ENCODE data around the gene OTUD7B. TPM values are rescaled to one million over a fixed set of nuclear protein-coding genes. Genes with fewer than 3 reads are reported as not detected.
"Not testable (repeated sequence)": the region's sequence is repeated elsewhere in the genome, so short reads cannot be mapped to it uniquely, and the experiment has no call there.

The OTUD7B gene
- total and polyA plus RNA-seq, 7 experiments from 2014 or later = 0.52 to 12.8 (median 6.2) TPM

DNA sequence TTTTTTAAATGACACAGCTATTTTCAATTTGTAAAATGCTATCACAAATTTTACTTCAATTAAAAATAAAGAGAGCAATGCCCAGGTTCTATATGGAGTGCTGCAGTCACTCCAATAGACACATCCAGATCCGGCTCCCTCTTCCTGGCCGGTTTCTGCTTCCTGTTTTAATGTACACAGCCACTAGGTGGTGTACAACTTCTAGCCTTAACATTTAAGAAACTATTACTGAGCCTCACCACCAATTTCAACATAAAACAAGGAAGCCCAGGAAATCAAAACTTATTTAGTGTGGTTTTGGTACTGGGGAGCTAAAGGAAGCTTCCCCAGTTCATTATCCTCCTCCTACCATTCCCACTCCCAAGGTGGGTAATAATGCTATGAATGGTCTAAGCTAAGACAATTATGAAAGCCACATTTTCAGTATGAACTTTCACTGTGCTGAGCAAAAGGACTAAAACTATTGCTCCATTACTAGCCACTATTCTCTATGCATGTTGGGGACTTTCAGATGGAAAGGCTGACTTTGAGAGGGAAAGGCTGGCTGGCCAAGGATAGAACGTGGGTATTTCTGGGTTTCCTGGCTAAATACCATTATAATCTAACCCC lies 48.4 kb downstream of the OTUD7B start:
- Histone ChIP-seq H3K36me3 (ENCODE audit: control insufficient read depth in 2 of 3, insufficient read depth in 3 of 3, low read length in 3 of 3) (peaks cover 0 to 16% (median 0%) of the 10 kb centered on the region in 3 experiments), H3K4me3 (ENCODE audit: low read length) (no peak overlapping the region), H3K27me3 (ENCODE audit: control insufficient read depth in 2 of 2, insufficient read depth in 2 of 2, low read length in 2 of 2) (no peaks in the 10 kb centered on the region), H3K27ac (ENCODE audit: low read depth, low read length) (no peak overlapping the region), H3K4me1 (ENCODE audit: control insufficient read depth in 2 of 2, insufficient read depth in 2 of 2, low read length in 2 of 2) (no peaks in the 10 kb centered on the region), H3K9me3 (ENCODE audit: control insufficient read depth in 2 of 3, low read length in 3 of 3) (no peaks in the 10 kb centered on the region)
- intact Hi-C loops (cut with micrococcal nuclease) = loop anchor here (1.0 to 5.0 kb wide), 11 partner anchors 35 to 320 kb away; partner anchors contain the start of genes SF3B4 (in 2 of the 2), VPS45 (in 2 of the 2), CIART (in 1 of the 2) and OTUD7B (in 1 of the 2)
- Mint-ChIP-seq H3K9me3 (no peaks in the 10 kb centered on the region), H3K27me3 (no peaks in the 10 kb centered on the region), H3K4me1 (peaks cover 6 to 24% (median 19%) of the 10 kb centered on the region in 7 donors), H3K4me3 (no peak overlapping the region), H3K36me3 (peaks cover 11 to 27% (median 22%) of the 10 kb centered on the region in 5 donors), H3K27ac (peak overlapping the region in 3 of 9 donors; percentile 45 to 71 (median 64))
- peak; percentile 88 for ATAC-seq
- CTCF ChIA-PET = interaction anchor here (0.6 to 3.1 kb wide), 13 partner anchors 13 to 229 kb away, joined by 3 to 19 read pairs (median 4); no protein-coding TSS in a partner anchor
- peak in 7 of 9 donors; percentile 39 to 62 (median 57) for DNase-seq
- POLR2A ChIA-PET = interaction anchor here (0.6 to 2.6 kb wide), 7 partner anchors 24 to 272 kb away, joined by 3 to 16 read pairs (median 4); a partner anchor contains a TSS

DNA sequence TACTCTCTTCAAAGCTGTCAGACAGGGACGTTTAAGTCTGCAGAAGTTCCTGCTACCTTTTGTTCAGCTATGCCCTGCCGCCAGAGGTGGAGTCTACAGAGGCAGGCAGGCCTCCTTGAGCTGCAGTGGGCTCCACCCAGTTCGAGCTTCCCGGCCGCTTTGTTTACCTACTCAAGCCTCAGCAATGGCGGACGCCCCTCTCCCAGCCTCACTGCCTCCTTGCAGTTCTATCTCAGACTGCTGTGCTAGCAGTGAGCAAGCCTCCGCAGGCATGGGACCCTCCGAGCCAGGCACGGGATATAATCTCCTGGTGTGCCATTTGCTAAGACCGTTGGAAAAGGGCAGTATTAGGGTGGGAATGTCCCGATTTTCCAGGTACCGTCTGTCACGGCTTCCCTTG lies 53.0 kb downstream of the OTUD7B start:
- DNase-seq; H3K27ac ChIP-seq (ENCODE audit: low read depth, low read length); H3K27me3 ChIP-seq (ENCODE audit: control insufficient read depth in 2 of 2, insufficient read depth in 2 of 2, low read length in 2 of 2); H3K4me1 ChIP-seq (ENCODE audit: control insufficient read depth in 2 of 2, insufficient read depth in 2 of 2, low read length in 2 of 2); H3K27me3 Mint-ChIP-seq; H3K4me3 ChIP-seq (ENCODE audit: low read length); H3K27ac Mint-ChIP-seq; H3K4me3 Mint-ChIP-seq; intact Hi-C loops (cut with micrococcal nuclease); H3K9me3 Mint-ChIP-seq; CTCF ChIA-PET; H3K9me3 ChIP-seq (ENCODE audit: control insufficient read depth in 2 of 3, low read length in 3 of 3); H3K36me3 ChIP-seq (ENCODE audit: control insufficient read depth in 2 of 3, insufficient read depth in 3 of 3, low read length in 3 of 3); ATAC-seq: not testable (repeated sequence)
- peaks cover 4 to 12% (median 11%) of the 10 kb centered on the region in 7 donors for H3K4me1 Mint-ChIP-seq
- POLR2A ChIA-PET = interaction anchor here (0.9 kb wide), 1 partner anchor 224 kb away, joined by 3 read pairs; no protein-coding TSS in a partner anchor
- peaks cover 11 to 44% (median 19%) of the 10 kb centered on the region in 5 donors for H3K36me3 Mint-ChIP-seq

DNA sequence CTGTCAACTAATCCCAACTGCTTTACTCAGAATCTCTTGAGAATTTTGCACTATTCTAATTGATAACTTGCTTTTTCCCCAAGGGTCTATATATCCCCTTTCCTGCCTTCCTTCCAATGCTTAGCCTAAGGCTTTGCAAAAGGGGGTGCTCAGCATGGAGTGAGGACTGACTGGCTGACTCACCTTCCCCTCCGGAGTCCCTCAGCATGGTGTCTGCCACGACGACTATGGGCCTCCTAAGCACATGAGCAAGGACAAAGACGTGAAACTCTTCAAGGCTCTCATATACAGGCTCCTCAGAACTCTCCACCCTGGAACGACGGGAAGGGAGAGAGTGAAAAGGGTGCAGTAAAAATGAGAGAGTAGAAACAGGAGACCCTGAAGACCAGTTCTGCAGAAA lies 60.6 kb downstream of the OTUD7B start:
- H3K4me3 ChIP-seq (ENCODE audit: low read length) = no peak overlapping the region
- Mint-ChIP-seq H3K9me3 (peaks cover 0 to 5% (median 0%) of the 10 kb centered on the region in 11 donors), H3K4me3 (no peak overlapping the region), H3K4me1 (no peaks in the 10 kb centered on the region), H3K27ac (no peak overlapping the region), H3K27me3 (no peaks in the 10 kb centered on the region), H3K36me3 (peaks cover 0 to 33% (median 18%) of the 10 kb centered on the region in 5 donors)
- DNase-seq = no peak
- CTCF ChIA-PET = no interaction called here
- H3K36me3 ChIP-seq (ENCODE audit: control insufficient read depth in 2 of 3, insufficient read depth in 3 of 3, low read length in 3 of 3) = peaks cover 0 to 14% (median 0%) of the 10 kb centered on the region in 3 experiments
- H3K9me3 ChIP-seq (ENCODE audit: control insufficient read depth in 2 of 3, low read length in 3 of 3) = no peaks in the 10 kb centered on the region
- POLR2A ChIA-PET = no interaction called here
- intact Hi-C loops (cut with micrococcal nuclease) = no loop called here
- ATAC-seq = no peak
- H3K4me1 ChIP-seq (ENCODE audit: control insufficient read depth in 2 of 2, insufficient read depth in 2 of 2, low read length in 2 of 2) = no peaks in the 10 kb centered on the region
- no peaks in the 10 kb centered on the region for H3K27me3 ChIP-seq (ENCODE audit: control insufficient read depth in 2 of 2, insufficient read depth in 2 of 2, low read length in 2 of 2)
- no peak overlapping the region for H3K27ac ChIP-seq (ENCODE audit: low read depth, low read length)

DNA sequence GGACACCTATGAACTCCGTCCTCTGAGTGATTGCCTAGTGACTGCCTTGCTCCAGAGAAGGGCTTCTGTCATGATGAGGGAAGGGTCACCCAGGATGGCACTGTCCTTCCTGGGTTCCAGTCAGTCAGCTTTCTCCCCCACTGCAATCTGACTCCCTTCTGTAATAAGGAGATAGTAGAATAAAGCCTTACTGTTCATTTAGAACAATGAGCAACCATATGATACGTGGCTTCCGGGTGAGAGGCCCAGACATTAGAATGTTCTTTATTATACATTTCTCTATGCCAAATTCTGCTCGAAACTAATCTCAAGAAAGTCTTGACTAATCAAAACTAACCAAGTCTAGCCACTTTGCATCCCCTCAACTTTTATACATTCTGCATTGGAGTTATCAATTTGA lies 65.3 kb downstream of the OTUD7B start:
- intact Hi-C loops (cut with micrococcal nuclease) = no loop called here
- ChIA-PET POLR2A (interaction anchor here (0.6 kb wide), 1 partner anchor 135 kb away, joined by 3 read pairs; no protein-coding TSS in a partner anchor), CTCF (no interaction called here)
- H3K36me3 ChIP-seq (ENCODE audit: control insufficient read depth in 2 of 3, insufficient read depth in 3 of 3, low read length in 3 of 3) = peaks cover 0 to 19% (median 0%) of the 10 kb centered on the region in 3 experiments
- no peak overlapping the region for H3K27ac Mint-ChIP-seq
- H3K9me3 Mint-ChIP-seq = no peaks in the 10 kb centered on the region
- H3K9me3 ChIP-seq (ENCODE audit: control insufficient read depth in 2 of 3, low read length in 3 of 3) = no peaks in the 10 kb centered on the region
- ATAC-seq = no peak
- no peaks in the 10 kb centered on the region for H3K4me1 ChIP-seq (ENCODE audit: control insufficient read depth in 2 of 2, insufficient read depth in 2 of 2, low read length in 2 of 2)
- no peak for DNase-seq
- H3K27ac ChIP-seq (ENCODE audit: low read depth, low read length) = no peak overlapping the region
- H3K4me3 ChIP-seq (ENCODE audit: low read length) = no peak overlapping the region
- H3K36me3 Mint-ChIP-seq = peaks cover 0 to 23% (median 9%) of the 10 kb centered on the region in 5 donors
- H3K4me3 Mint-ChIP-seq = no peak overlapping the region
- no peaks in the 10 kb centered on the region for H3K27me3 Mint-ChIP-seq
- H3K27me3 ChIP-seq (ENCODE audit: control insufficient read depth in 2 of 2, insufficient read depth in 2 of 2, low read length in 2 of 2) = no peaks in the 10 kb centered on the region
- peaks cover 0 to 8% (median 0%) of the 10 kb centered on the region in 7 donors for H3K4me1 Mint-ChIP-seq

DNA sequence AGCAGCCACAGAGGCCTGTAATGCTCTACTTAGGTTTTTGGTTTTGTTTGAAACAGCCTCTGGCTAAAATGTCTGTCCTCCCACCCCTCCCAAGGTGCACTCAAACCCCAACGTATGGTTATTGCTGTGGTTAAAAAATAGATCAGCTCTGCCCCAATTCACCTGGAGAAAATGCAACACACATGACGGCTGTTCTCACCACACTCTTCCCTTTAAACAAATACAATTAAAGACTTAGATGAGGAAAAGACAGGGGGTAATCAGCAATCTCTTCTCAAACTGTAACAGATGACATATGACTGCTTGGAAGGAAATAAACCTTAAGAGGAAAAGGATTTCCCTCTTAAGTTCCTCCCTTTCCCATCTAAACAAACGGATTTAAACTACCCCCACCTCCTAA lies 67.6 kb downstream of the OTUD7B start:
- Mint-ChIP-seq H3K9me3 (no peaks in the 10 kb centered on the region), H3K27me3 (no peaks in the 10 kb centered on the region), H3K36me3 (peaks cover 0 to 14% (median 6%) of the 10 kb centered on the region in 5 donors), H3K4me3 (no peak overlapping the region), H3K4me1 (peaks cover 0 to 23% (median 1%) of the 10 kb centered on the region in 7 donors), H3K27ac (peak overlapping the region in 2 of 9 donors; percentile 10 to 68)
- ATAC-seq (no peak), DNase-seq (no peak)
- Histone ChIP-seq H3K4me1 (ENCODE audit: control insufficient read depth in 2 of 2, insufficient read depth in 2 of 2, low read length in 2 of 2) (no peaks in the 10 kb centered on the region), H3K27me3 (ENCODE audit: control insufficient read depth in 2 of 2, insufficient read depth in 2 of 2, low read length in 2 of 2) (no peaks in the 10 kb centered on the region), H3K4me3 (ENCODE audit: low read length) (no peak overlapping the region), H3K27ac (ENCODE audit: low read depth, low read length) (no peak overlapping the region), H3K36me3 (ENCODE audit: control insufficient read depth in 2 of 3, insufficient read depth in 3 of 3, low read length in 3 of 3) (peaks cover 0 to 14% (median 0%) of the 10 kb centered on the region in 3 experiments), H3K9me3 (ENCODE audit: control insufficient read depth in 2 of 3, low read length in 3 of 3) (no peaks in the 10 kb centered on the region)
- POLR2A ChIA-PET = no interaction called here
- CTCF ChIA-PET = no interaction called here
- intact Hi-C loops (cut with micrococcal nuclease) = no loop called here

DNA sequence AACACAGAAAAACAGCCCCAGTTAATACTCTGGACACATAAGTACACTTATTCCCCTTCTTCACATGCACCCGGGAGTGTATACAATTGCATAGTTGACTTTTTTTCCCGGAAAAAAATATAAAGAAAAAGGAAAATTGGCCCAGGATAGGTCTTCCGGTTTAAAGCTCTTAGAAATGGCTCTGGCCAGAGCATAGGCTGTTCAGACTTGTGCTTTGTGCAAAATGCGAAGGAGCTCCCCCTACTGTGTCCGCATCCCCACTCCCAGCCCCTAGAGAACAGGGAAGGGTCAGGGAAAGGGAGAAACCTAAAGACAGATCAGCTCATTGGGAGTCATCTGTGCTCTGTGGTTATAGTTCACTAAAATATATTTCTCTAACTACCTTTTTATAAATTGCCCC lies 68.3 kb downstream of the OTUD7B start:
- H3K9me3 ChIP-seq (ENCODE audit: control insufficient read depth in 2 of 3, low read length in 3 of 3) = no peaks in the 10 kb centered on the region
- intact Hi-C loops (cut with micrococcal nuclease) = no loop called here
- Mint-ChIP-seq H3K9me3 (no peaks in the 10 kb centered on the region), H3K36me3 (peaks cover 0 to 14% (median 4%) of the 10 kb centered on the region in 5 donors), H3K4me3 (no peak overlapping the region), H3K4me1 (peaks cover 4 to 30% (median 6%) of the 10 kb centered on the region in 7 donors), H3K27ac (no peak overlapping the region), H3K27me3 (no peaks in the 10 kb centered on the region)
- no peaks in the 10 kb centered on the region for H3K4me1 ChIP-seq (ENCODE audit: control insufficient read depth in 2 of 2, insufficient read depth in 2 of 2, low read length in 2 of 2)
- no peaks in the 10 kb centered on the region for H3K27me3 ChIP-seq (ENCODE audit: control insufficient read depth in 2 of 2, insufficient read depth in 2 of 2, low read length in 2 of 2)
- no peak overlapping the region for H3K4me3 ChIP-seq (ENCODE audit: low read length)
- ATAC-seq (no peak), DNase-seq (no peak)
- H3K36me3 ChIP-seq (ENCODE audit: control insufficient read depth in 2 of 3, insufficient read depth in 3 of 3, low read length in 3 of 3) = peaks cover 0 to 9% (median 0%) of the 10 kb centered on the region in 3 experiments
- ChIA-PET POLR2A (no interaction called here), CTCF (no interaction called here)
- no peak overlapping the region for H3K27ac ChIP-seq (ENCODE audit: low read depth, low read length)
